GM12892 (cell line): Measurements from ENCODE around the gene SERPINA6.

ENCODE experiments used
- DNase-seq: peaks from one replicate; pipeline ENCODE4 v3.0.0; 2011; ENCODE audit not compliant: insufficient read length
- FAIRE-seq: peaks from 2 replicates; lab custom pipeline; 2011; peaks lifted over from hg19 to GRCh38; lab: Jason Lieb, UNC
- POLR2A ChIP-seq: IDR thresholded peaks from 2 replicates; pipeline ENCODE4 v1.6.1; 2011; ENCODE audit warnings: low read depth, low read length, control low read depth
- POLR2AphosphoS5 ChIP-seq: IDR thresholded peaks from 2 replicates; pipeline ENCODE4 v1.6.1; 2011; ENCODE audit warnings: low read depth, low read length, control low read depth
- TAF1 ChIP-seq: IDR thresholded peaks from 2 replicates; pipeline ENCODE4 v1.6.1; 2011; ENCODE audit warnings: low read depth, mild to moderate bottlenecking, control low read depth, low read length, borderline replicate concordance

Gene SERPINA6

GRCh38 chr14:94295360-94296180, 27.6 kb downstream of the SERPINA6 start:
- TF ChIP-seq TAF1 (no peak), POLR2AphosphoS5 (no peak), POLR2A (no peak)
- no peak for DNase-seq
- FAIRE-seq: no peak

GRCh38 chr14:94293578-94293924, 29.6 kb downstream of the SERPINA6 start:
- DNase-seq: no peak
- TF ChIP-seq POLR2AphosphoS5 (no peak), POLR2A (no peak), TAF1 (no peak)
- FAIRE-seq: no peak

- FAIRE-seq (no peak), DNase-seq (no peak)
- TF ChIP-seq POLR2AphosphoS5 (no peak), POLR2A (no peak), TAF1 (no peak)
Measured at GRCh38 chr14:94292872-94293577, 30.1 kb downstream of the SERPINA6 start, which contains the start of gene SERPINA10. Gene SERPINA10, minus strand, starts transcription at chr14:94293268. Its CDS starts 2,675 bp downstream, at chr14:94290593.

DNA sequence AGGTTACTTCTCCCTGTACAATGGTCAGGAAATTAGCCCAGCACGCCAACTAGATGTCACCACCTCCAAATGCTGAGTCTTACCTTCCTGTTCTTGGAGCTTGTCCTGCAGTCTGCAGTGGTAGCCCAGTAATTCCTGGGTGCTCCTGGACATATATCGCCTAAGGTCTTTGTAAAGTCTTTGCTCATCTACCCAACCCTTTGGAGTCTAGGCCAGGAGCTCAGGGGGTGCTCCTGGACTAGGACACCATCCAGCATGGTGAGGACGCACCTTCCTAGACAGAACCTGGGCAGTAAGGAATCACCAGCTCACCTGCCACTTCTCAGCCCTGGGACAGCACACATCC, 30.6 kb downstream of the SERPINA6 start:
- FAIRE-seq (no peak), DNase-seq (no peak)
- TF ChIP-seq TAF1 (no peak), POLR2AphosphoS5 (no peak), POLR2A (no peak)

GRCh38 chr14:94291906-94292525, 31.1 kb downstream of the SERPINA6 start:
- FAIRE-seq: no peak
- DNase-seq: no peak
- no peak for TF ChIP-seq POLR2A
- TF ChIP-seq POLR2AphosphoS5: no peak
- no peak for TF ChIP-seq TAF1

GRCh38 chr14:94291159-94291905, 31.8 kb downstream of the SERPINA6 start:
- no peak for DNase-seq
- TF ChIP-seq POLR2A (no peak), TAF1 (no peak), POLR2AphosphoS5 (no peak)
- no peak for FAIRE-seq

DNA sequence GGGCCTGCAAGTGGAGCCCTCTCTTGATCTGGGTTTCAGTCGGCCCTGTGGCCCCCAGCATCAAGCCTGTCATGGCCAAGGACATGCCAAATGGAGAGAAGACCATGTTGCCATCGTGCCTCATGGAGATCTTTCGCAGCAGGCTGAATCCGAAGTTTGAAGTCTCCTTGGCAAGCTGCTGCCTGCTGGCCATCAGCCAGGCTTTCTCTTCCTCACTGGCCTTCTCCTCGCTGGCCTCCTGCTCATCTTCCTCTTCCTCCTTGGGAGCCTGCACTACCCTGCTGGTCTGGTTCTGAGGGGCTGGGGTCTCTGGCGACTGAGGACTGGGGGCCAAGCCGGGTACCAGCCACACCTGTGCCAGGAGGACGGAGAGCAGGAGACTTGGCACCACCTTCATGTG, 32.9 kb downstream of the SERPINA6 start:
- no peak for DNase-seq
- no peak for FAIRE-seq
- TF ChIP-seq POLR2AphosphoS5 (no peak), POLR2A (no peak), TAF1 (no peak)

DNA sequence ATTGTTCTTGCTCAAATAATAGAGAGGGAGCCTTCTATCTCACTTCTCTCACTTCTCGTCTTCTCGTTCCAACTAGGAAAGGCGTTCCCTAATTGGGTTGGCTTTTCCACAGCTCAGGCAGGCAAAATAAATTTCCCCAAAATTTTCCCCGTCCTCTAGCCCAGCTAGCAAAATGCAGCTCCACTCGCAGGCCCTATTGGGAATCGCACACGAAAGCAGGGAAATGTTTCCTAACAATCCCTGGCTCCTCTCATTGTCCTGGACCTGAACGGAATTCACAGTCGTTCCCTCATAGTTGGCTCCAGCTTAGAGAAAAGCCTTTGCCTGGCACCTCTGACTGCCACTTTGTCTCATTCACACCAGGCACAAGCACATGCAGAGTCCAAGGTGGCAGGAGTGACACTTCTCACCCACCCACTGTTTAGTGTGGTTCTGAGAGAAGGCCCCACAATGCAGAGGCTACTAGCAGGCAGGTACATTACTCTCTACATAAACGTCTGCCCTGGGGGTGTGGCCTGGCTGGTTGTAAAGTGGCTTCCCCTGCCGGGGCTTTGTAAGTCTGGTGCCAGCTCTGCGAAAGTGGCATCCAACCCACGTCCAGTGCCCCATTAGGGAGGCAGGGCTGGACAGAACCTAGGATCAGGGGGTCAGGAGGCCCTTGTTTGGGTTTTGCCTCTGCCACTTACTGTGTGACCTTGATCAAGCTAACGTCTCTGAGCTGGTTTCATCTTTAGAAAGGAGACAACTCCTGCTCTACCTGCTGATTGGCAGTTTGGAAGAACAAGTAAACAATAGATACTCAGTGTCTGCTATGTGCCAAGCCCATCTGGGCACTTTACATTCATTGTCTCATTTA, 34.3 kb downstream of the SERPINA6 start:
- DNase-seq: no peak
- no peak for FAIRE-seq
- TF ChIP-seq TAF1: no peak
- no peak for TF ChIP-seq POLR2AphosphoS5
- no peak for TF ChIP-seq POLR2A

- FAIRE-seq (no peak), DNase-seq (no peak)
- TF ChIP-seq TAF1: no peak
- TF ChIP-seq POLR2AphosphoS5: no peak
- TF ChIP-seq POLR2A: no peak
Measured at GRCh38 chr14:94285158-94285557, 38.0 kb downstream of the SERPINA6 start.

GRCh38 chr14:94284221-94284620, 38.9 kb downstream of the SERPINA6 start:
- TF ChIP-seq TAF1 (no peak), POLR2AphosphoS5 (no peak), POLR2A (no peak)
- FAIRE-seq (no peak), DNase-seq (no peak)
